Measurements from ENCODE around the gene MTHFD1L.

Gene MTHFD1L

DNA sequence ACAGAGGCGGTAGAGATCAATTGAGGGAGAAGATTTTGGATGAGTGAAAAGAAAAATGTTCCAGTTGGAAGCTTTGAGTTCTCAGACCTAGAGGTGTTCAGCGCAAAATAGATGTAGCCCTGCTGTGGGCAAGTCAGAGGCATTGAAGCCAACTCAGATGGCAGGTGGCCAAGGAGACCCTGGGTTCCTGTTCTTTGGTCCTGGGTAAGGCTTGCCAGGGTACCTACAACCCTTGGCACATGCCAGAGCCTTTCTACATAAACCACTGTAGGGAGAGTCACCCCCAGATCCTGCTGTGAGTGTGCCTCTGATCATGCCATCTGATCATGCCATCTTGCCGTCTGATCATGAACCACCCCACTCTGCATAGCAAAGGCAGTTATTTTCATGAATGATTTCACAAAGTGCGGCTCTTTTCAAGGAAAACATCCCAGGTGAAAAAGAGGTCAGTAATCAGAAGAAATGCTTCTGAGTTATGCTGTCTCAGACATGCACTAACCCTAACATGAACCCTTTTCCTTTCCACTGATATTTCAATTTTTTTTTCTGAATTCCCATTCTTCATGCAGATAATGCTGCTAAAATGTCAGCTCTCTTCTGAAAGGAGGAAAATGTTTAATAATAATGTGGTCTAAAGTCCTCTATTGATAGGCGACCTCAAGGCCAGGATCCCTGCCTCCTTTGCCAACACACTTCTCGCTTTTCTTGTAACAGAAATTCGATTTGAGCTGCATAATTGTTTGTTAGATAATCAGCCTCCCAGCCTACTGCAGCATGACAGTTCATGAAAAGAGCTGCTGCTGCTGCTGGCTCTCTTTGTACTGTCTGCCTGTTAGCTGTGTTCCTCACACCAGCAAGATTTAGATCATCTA is 153.6 kb downstream of the MTHFD1L start:
- DNase-seq (no peak), ATAC-seq (ENCODE audit: insufficient read depth, low read depth) (no peak)
- Histone ChIP-seq H3K4me1 (ENCODE audit: insufficient read depth, low read length) (no peaks in the 10 kb centered on the region), H3K9me3 (ENCODE audit: insufficient read depth, low read length, severe bottlenecking) (no peaks in the 10 kb centered on the region), H3K36me3 (ENCODE audit: insufficient read depth, low read length) (peaks cover 89% of the 10 kb centered on the region), H3K4me2 (ENCODE audit: insufficient read depth, low read length) (no peak overlapping the region), H3K27ac (ENCODE audit: low read length) (no peak overlapping the region), H3K4me3 (ENCODE audit: low read depth in 1 of 2, low read length in 2 of 2) (no peak overlapping the region), H2AFZ (ENCODE audit: low read depth, low read length) (no peak overlapping the region), H3K9ac (ENCODE audit: low read depth, low read length) (no peak overlapping the region), H3K27me3 (ENCODE audit: insufficient read depth, low read length, poor library complexity) (no peaks in the 10 kb centered on the region), H3K79me2 (ENCODE audit: insufficient read depth, low read length) (no peaks in the 10 kb centered on the region), H4K20me1 (ENCODE audit: insufficient read depth, low read length) (no peaks in the 10 kb centered on the region; the same call in 1 of the 2 replicates)
- TF ChIP-seq EZH2 (IDR thresholded peaks at IDR 0.05; ENCODE audit: borderline replicate concordance, low read depth, low read length, severe bottlenecking), result no peak
- TF ChIP-seq, protein P1, sequence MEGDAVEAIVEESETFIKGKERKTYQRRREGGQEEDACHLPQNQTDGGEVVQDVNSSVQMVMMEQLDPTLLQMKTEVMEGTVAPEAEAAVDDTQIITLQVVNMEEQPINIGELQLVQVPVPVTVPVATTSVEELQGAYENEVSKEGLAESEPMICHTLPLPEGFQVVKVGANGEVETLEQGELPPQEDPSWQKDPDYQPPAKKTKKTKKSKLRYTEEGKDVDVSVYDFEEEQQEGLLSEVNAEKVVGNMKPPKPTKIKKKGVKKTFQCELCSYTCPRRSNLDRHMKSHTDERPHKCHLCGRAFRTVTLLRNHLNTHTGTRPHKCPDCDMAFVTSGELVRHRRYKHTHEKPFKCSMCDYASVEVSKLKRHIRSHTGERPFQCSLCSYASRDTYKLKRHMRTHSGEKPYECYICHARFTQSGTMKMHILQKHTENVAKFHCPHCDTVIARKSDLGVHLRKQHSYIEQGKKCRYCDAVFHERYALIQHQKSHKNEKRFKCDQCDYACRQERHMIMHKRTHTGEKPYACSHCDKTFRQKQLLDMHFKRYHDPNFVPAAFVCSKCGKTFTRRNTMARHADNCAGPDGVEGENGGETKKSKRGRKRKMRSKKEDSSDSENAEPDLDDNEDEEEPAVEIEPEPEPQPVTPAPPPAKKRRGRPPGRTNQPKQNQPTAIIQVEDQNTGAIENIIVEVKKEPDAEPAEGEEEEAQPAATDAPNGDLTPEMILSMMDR (IDR thresholded peaks at IDR 0.05; ENCODE audit: borderline replicate concordance, extremely low read depth, low read length, poor library complexity, severe bottlenecking), result no peak

DNA sequence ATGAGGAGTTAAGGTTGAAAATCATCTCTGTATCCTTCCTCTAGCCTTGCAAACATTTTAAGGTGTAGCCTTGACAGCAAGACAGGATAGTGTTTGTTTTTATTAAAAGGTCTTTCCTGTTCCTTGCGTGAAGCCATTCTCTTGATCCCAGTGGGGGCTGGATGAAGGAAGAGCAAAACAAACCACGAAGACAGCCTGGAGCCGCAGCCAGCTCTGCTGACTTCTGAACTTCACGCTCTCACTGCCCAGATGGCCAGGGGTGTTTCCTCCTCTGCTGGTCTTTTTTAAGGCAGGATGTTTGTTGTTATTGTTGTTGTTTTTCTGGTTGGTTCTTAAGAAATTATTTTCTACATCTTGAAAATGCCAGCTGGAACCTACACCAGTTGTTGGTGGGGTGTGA is 156.4 kb downstream of the MTHFD1L start:
- Histone ChIP-seq H3K27me3 (ENCODE audit: insufficient read depth, low read length, poor library complexity) (no peaks in the 10 kb centered on the region), H3K4me3 (ENCODE audit: low read depth in 1 of 2, low read length in 2 of 2) (no peak overlapping the region), H3K79me2 (ENCODE audit: insufficient read depth, low read length) (no peaks in the 10 kb centered on the region), H3K4me2 (ENCODE audit: insufficient read depth, low read length) (no peak overlapping the region), H3K36me3 (ENCODE audit: insufficient read depth, low read length) (peaks cover 89% of the 10 kb centered on the region), H4K20me1 (ENCODE audit: insufficient read depth, low read length) (no peaks in the 10 kb centered on the region; the same call in 1 of the 2 replicates), H3K4me1 (ENCODE audit: insufficient read depth, low read length) (no peaks in the 10 kb centered on the region), H2AFZ (ENCODE audit: low read depth, low read length) (no peak overlapping the region), H3K9ac (ENCODE audit: low read depth, low read length) (no peak overlapping the region), H3K27ac (ENCODE audit: low read length) (no peak overlapping the region), H3K9me3 (ENCODE audit: insufficient read depth, low read length, severe bottlenecking) (no peaks in the 10 kb centered on the region)
- no peak for DNase-seq
- ATAC-seq (ENCODE audit: insufficient read depth, low read depth), result no peak
- no peak for TF ChIP-seq EZH2 (IDR thresholded peaks at IDR 0.05; ENCODE audit: borderline replicate concordance, low read depth, low read length, severe bottlenecking)
- TF ChIP-seq, protein P1 (IDR thresholded peaks at IDR 0.05; ENCODE audit: borderline replicate concordance, extremely low read depth, low read length, poor library complexity, severe bottlenecking), result no peak

DNA sequence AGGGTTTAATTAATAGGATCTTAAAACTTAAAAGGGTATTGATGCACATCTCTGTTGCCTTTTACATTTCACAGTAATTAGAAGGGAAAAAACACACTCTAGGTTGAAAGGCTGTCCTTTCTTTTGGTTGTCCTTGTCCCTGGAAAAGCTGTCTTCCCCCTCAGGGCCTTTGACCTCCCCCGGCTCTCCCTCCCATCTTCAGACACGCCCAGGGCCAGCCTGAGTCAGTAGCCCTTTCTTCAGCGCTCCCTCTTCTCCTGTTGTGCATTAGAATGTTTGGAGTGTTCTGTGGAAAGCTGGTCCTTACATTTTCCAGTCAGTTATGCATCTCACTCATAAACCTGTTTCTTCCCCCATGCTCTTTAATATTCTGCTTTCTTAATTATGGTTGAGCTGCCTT is 157.0 kb downstream of the MTHFD1L start:
- no peak overlapping the region for H3K4me2 ChIP-seq (ENCODE audit: insufficient read depth, low read length)
- no peak for DNase-seq
- ATAC-seq (ENCODE audit: insufficient read depth, low read depth), result no peak
- no peaks in the 10 kb centered on the region for H3K9me3 ChIP-seq (ENCODE audit: insufficient read depth, low read length, severe bottlenecking)
- no peaks in the 10 kb centered on the region for H3K79me2 ChIP-seq (ENCODE audit: insufficient read depth, low read length)
- H3K4me3 ChIP-seq (ENCODE audit: low read depth in 1 of 2, low read length in 2 of 2), result no peak overlapping the region
- H2AFZ ChIP-seq (ENCODE audit: low read depth, low read length), result no peak overlapping the region
- H3K27ac ChIP-seq (ENCODE audit: low read length), result no peak overlapping the region
- TF ChIP-seq EZH2 (IDR thresholded peaks at IDR 0.05; ENCODE audit: borderline replicate concordance, low read depth, low read length, severe bottlenecking), result no peak
- TF ChIP-seq, protein P1 (IDR thresholded peaks at IDR 0.05; ENCODE audit: borderline replicate concordance, extremely low read depth, low read length, poor library complexity, severe bottlenecking), result no peak
- no peaks in the 10 kb centered on the region; the same call in 1 of the 2 replicates for H4K20me1 ChIP-seq (ENCODE audit: insufficient read depth, low read length)
- no peaks in the 10 kb centered on the region for H3K27me3 ChIP-seq (ENCODE audit: insufficient read depth, low read length, poor library complexity)
- H3K4me1 ChIP-seq (ENCODE audit: insufficient read depth, low read length), result no peaks in the 10 kb centered on the region
- H3K36me3 ChIP-seq (ENCODE audit: insufficient read depth, low read length), result peaks cover 89% of the 10 kb centered on the region
- no peak overlapping the region for H3K9ac ChIP-seq (ENCODE audit: low read depth, low read length)

Data from DND-41 (cell line).